IPS DF 19.7 (cell line): ENCODE measurements around the gene ACAD9.
"Not testable (repeated sequence)": the region's sequence is repeated elsewhere in the genome, so short reads cannot be mapped to it uniquely, and the experiment has no call there.

ENCODE experiments used
- DNase-seq: peaks from one replicate; pipeline ENCODE4 v3.0.0-alpha.2; 2013; ENCODE audit warnings: low read depth, low spot score

Gene ACAD9

DNA sequence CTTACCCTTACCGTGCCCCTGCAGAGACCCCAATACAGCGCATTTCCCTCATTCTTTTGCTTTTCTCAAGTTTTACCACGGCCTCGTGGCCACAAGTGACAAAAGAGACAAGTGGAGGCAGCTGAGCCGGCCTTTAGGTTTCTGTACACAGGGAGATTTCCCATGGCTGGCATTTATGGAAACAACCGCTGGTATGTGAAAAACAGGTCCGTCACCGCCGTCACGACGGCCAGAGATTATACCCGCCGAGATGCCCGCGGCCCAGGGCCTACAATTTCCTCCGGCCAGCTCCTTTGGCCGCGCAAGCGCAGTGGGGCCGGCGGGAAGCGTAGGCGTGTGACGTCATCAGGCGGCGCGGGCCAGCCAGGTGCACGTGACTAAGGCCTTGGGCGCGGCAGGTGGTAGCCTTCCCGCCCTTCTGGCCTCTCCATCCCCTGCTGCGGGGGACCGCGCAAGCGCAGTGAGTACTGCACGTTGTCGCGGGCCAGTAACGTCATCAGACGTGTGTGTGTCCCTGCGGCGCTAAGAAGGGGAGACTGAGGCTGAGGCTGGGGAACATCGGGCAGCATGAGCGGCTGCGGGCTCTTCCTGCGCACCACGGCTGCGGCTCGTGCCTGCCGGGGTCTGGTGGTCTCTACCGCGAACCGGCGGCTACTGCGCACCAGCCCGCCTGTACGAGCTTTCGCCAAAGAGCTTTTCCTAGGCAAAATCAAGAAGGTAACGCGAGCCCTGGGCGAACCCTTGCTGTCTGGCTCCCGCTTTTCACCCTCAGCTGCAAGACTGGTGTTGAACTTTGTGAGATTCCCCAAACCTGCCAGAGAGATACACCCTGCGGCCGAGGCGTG is at the start of gene ACAD9:
Gene ACAD9 (plus strand): TSS at position 496 of the 845 bp plus-strand sequence. CDS start 72 bp downstream, at position 568.
- peak; percentile 82 for DNase-seq

DNA sequence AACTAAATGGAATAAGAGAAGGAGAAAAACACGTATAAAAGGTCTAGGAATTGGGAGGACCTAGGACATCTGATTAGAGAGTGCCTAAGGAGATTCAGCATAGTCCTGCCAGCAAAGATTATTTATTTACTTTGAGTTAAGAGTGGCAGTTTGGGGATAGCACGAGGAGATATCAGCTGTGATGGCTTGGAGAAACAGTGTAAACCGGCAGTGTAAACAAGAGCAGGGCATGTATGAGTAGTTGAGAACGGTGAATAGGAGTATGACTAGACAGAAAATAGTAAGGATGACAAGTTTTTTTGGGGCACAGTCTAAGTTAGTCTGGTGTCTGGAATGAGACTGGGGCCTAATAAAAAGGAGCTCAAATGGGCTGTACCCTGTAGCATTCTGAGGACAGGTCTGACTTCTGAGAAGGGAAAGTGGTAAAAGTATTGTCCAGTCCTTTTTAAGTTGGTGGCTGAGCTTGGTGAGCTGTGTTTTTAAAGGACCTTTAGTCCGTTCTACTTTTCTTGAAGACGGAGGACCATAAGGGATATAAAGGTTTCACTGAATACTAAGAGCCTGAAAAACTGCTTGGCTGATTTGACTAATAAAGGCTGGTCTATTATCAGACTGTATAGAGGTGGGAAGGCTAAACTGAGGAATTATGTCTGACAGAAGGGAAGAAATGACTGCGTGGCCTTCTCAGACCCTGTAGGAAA is 49.3 kb upstream of the ACAD9 start:
- DNase-seq, result not testable (repeated sequence)

DNA sequence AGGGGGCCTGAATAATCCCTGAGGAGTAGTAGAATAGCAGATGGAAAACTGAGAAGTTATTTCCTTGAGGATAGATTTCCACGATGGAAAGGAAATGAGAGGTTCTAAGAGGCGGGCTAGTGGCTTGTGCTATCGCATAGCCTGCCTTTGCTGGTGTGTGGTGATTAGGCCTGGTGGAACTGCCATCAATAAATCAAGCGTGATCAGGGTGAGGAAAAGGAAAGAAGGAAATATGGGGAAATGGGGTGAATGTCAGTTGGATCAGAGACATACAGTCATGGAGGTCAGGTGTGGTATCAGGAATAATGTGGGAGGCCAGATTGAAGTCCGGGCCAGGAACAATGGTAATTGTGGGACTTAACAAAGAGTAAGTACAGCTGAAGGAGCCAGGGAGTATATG is 48.7 kb upstream of the ACAD9 start:
- not testable (repeated sequence) for DNase-seq

DNA sequence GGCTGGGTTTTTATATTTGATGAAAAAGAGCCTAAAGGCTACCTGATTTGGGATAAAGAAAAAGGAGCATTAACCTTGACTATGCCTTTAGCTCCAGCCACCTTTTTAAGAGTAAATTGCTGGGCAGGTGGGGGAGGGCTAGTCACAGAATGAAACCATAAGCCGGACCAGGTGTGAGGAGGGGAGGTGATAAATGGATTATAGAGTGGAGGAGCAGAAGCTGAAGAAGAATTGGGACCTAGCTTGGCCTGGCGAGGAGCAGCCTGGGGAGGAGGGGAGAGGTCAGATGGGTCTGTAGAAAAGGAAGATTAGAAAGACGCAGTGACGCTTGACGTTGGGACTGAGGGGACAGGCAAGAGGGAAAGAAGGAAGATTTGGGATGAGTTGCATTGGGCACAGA is 46.4 kb upstream of the ACAD9 start:
- DNase-seq, result not testable (repeated sequence)

DNA sequence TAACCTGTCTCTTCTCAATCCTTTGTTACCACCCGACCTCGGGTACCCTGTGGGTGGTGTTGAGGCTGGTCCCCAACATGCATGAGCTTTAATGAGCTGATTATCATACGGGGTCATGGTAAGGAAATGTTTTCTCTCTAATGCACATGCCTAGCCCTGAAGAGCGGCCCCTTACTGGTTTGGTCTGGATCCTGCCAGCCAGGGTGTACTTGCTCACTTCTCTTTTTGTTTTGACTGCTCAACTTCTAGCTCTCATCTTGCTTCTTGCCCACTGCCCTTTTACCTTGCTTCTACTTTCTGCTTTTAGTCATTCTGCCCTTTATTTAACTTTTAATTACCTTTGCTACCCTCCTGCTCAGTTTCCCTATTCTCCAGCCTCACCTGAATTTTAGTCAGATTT is 44.3 kb upstream of the ACAD9 start:
- no peak for DNase-seq

DNA sequence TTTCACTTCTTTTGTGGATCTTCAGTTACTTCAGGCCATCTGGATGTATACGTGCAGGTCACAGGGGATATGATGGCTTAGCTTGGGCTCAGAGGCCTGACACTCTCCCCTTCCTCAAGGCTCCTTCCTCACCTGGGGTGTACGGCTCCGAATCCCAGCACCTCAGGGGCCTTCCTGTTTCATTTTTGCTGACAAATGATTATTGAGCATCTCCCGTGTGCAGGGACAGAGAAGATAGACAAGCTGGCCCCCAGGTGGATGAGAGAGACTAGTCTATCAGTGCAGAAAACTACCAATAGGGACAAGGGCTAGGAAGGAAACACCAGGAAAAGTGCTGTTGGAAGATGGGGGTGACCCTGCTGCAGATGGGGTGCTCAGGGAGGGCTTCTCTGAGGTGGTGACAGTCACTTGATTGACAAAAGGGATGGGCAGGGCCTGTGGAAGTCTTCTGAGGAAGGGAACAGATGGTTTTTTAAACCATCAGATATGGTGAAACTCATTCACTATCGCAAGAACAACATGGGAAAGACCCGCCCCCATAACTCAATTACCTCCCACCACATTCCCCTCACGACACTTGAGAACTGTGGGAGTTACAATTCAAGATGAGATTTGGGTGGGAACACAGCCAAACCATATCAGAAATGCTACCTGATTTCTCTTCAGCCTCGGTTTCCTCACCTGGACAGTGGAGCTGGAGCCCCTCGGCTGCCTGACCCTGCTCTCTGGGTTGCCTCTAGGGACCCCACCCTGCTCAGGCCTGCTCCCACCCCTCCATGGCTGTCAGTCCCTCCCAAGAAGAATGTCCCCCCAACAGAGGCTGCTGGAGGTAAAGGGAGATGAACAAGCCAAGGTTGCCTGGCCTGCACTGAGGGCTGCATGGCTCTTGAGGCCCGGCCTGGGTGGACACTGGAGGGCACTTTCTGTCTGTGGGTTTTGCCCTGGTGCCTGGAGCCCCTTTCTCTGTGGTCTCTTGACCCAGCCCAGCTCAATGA is 37.2 kb upstream of the ACAD9 start:
- DNase-seq, result no peak

DNA sequence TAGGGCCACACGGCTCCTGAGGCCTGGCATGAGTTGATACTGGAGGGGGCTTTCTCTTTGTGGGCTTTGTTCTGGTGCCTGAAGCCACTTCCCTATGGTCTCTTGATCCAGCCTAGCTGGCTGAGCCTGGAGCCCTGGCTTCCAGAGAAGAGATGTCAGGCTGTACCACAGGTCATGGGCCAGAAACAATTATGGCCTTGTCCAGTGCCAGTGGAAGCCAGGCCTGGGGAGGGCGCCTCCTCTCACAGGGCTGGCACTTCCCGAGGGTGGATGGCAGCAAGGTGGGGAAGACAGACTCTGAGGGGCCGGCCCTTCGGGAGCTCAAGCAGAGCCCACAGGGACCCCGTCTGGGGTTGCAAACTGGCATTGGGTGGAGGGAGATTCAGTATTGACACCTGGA is 34.9 kb upstream of the ACAD9 start:
- DNase-seq, result no peak

DNA sequence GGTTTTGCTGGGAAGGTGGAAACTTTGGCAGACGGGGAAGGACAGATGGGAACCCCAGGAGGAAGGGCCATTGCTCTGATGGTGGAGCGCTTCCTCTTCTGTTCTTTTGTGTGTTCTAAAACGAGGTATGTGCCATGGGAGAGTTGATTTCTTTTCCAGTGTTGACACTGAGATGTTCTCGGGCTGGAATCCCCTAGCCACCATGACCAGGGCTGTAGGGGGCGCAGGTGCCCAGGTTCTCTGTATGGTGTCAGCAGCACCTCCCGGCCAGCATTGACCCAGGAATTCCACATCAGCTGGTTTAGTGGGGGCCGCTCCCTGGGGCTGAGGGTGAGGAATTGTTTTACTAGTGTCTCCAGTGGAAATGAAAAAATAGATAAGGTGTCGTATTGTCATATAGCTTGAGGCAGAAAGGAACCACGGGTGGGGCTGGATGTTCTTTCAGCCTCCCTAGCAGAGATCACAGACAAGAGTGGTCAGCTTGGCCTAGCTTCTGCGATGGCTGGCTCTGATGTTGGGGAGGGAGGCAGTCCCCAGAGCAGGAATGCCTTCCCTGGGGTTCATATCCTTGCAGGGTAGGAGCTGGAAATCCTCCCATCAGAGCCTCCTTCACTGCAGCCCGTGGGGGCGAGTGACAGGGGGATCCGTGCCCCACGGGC is 34.2 kb upstream of the ACAD9 start:
- DNase-seq, result no peak

GRCh38 chr3:128845778-128846485 is 33.5 kb upstream of the ACAD9 start:
- DNase-seq, result peak; percentile 35

- DNase-seq, result no peak
These were observed 32.9 kb upstream of the ACAD9 start for GRCh38 chr3:128846486-128846891.

- no peak for DNase-seq
These were observed 31.6 kb upstream of the ACAD9 start for GRCh38 chr3:128847666-128848370.

DNA sequence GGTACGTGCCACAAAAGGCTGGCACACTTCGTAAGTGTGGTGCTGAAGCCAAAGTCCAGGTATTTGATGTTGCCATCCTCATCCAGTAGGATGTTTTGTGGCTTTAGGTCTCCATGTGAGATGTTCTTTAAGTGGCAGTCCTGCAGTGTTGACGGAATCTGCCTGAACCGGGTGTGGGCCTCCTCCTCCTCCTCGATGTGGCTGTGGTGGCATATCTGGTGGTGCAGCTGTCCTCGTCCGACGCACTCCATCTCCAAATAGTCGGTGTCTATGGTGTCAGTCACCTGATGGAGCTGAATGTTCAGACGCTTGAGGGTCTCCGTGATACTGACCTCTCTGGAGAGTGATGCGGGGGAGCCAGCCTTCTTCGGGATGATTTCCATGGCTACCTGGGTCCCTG is 30.5 kb upstream of the ACAD9 start:
- DNase-seq, result no peak

- no peak for DNase-seq
These were observed 29.4 kb upstream of the ACAD9 start for GRCh38 chr3:128849911-128850455.

DNA sequence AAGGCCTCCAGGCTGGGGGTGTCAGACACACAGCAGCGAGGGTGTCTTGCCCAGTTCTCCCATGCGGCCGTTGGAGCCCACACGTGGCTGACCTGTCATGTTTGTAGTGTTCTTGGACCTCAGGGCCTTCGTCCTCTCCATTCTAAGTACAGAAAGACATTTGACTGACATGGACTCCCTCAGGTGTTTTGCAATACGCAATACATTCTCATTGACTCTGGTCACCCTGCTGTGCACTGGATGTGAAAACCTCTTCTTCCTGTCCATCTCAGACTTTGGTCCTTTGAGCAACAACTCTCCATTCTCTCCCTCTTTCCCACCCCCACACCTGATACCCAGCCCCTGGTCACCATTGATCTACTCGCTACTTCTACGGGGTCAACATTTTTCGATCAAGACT is 28.9 kb upstream of the ACAD9 start:
- DNase-seq, result no peak

GRCh38 chr3:128851601-128852000 is 27.8 kb upstream of the ACAD9 start:
- no peak for DNase-seq

- no peak for DNase-seq
These were observed 25.6 kb upstream of the ACAD9 start for GRCh38 chr3:128853826-128854225.

DNA sequence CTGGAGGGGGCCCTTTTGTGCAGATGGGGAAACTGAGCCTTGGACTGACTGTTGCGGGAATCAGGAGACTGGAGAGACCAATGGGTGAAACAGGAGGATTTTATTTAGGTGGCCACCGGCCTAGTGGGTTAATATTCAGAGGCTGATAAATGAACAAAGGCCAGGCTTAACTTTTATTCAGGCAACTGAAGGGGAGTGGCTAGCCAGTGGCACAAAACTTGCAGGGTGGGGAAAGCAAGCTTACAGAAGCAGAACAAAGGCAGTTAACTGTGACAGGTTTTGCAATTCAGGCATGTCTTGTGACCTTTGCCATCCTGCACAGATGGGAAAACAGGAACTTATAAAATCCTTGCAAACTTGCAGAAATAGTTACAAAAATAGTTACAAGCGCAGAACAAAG is 24.9 kb upstream of the ACAD9 start:
- DNase-seq, result no peak

DNA sequence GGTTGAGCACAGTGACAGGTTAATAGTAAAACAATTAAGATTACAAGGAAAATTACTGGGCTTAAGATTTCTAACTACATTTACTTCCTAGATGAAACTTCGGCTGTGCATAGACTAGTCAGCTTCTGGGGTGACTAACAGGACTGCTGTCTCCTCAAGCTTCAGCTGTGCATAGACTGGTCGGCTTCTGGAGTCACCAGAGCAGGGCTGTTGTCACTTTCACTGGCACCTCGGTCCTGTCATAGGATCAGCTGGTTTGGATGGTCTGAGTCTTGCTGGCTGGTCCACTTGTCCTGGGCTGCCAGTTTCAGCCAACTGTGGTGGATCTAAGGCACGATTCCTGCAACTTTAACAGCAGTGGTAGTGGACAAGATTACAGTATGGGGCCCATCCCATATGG is 23.9 kb upstream of the ACAD9 start:
- no peak for DNase-seq

GRCh38 chr3:128858167-128858566 is 21.3 kb upstream of the ACAD9 start:
- no peak for DNase-seq

- DNase-seq, result no peak
These were observed 19.8 kb upstream of the ACAD9 start for GRCh38 chr3:128859630-128860029.
